ENCODE measurements around the gene ISM1.

Gene ISM1

DNA sequence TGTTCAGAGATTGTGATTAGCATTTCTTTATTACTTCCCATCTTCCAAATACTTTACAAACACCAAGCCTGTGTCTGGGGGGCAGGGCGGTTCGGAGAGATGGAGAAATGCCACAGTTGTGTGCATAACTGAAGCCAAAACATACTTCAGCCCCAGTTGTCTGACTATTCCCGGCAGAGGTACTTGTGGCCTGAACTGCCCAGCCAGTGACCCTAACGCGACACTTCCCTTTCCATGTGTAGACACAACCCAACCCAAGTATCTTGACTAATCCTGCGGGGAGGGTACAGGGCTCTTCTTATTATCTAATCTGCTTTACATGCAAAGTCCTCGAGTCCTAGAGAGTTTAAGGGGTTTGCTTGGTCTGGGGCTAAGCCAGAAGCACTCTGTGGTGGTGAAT is 46.2 kb downstream of the ISM1 start:
- no peak for TF ChIP-seq CTCF (IDR thresholded peaks at IDR 0.05; ENCODE audit: low read depth, low read length)
- no peak for DNase-seq (ENCODE audit: extremely low read depth, low read depth)

DNA sequence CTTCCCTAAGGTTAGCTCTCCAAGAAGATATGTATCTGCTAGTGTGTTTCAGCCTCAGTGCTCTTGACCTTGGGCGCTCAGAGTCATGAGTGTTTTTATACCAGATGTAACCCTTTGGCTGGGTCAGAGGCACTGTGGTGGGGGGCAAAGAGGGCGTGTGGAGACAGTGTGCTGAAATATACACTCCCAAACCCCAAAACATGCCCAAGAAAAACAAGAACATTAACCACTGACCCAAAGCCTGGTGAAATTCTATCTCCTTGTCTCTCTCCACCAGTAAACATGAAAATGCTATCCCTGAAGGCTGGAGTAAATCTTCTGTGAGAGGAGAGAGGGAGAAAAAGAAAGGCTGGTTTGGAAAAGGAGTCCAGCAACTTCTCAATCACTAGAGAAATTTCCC is 47.9 kb downstream of the ISM1 start:
- no peak for DNase-seq (ENCODE audit: extremely low read depth, low read depth)
- no peak for TF ChIP-seq CTCF (IDR thresholded peaks at IDR 0.05; ENCODE audit: low read depth, low read length)

GRCh38 chr20:13270211-13270610 is 49.1 kb downstream of the ISM1 start:
- no peak for TF ChIP-seq CTCF (IDR thresholded peaks at IDR 0.05; ENCODE audit: low read depth, low read length)
- DNase-seq (ENCODE audit: extremely low read depth, low read depth): no peak

- DNase-seq (ENCODE audit: extremely low read depth, low read depth): no peak
- TF ChIP-seq CTCF (IDR thresholded peaks at IDR 0.05; ENCODE audit: low read depth, low read length): no peak
Observed at GRCh38 chr20:13271098-13271497, 50.0 kb downstream of the ISM1 start.

DNA sequence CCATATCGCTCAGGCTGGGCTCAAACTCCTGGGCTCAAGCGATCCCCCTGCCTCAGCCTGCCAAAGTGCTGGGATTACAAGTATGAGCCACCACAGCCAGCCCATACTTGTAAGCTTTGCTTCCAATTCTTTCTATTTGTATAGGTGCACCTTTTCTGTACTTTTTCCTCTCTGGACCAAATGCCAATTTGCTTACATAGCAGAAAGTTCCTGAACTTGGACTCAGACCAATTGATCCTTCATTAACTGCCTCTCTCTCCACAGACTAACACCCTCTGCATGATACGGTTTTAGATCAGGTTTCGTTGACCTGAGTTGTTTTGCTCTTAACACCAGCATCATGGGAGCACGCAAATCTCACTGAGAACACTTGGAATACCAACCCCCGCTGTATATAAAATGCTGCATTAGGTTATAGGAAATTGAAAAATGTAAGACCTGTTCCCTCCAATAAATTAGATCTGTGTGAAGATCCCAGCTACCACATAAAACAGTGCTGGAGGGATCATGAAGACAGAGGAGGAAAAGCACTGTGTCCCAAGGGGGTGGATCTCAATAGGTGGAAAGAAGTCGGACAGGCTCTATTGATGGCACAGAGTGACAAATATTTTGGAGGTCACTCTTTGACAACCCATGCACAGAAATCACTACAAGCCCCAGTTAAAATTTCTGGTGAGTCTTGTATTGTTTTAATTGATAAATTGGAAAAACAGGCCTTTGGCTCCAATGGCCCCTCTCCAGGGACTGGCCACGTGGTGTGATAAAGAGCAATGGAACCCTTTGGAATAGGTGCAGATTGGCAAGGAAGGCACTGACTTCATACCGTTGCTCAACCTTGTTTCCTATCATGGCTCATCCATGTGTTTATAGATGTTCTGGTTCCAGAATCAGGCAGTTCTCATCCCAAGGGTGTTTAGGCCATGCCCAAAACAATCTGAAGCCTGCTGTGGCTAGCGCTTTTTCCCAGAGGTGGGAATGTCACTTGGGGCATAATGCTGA is 51.2 kb downstream of the ISM1 start:
- no peak for DNase-seq (ENCODE audit: extremely low read depth, low read depth)
- no peak for TF ChIP-seq CTCF (IDR thresholded peaks at IDR 0.05; ENCODE audit: low read depth, low read length)

- TF ChIP-seq CTCF (IDR thresholded peaks at IDR 0.05; ENCODE audit: low read depth, low read length): no peak
- no peak for DNase-seq (ENCODE audit: extremely low read depth, low read depth)
Observed at GRCh38 chr20:13274275-13274861, 53.3 kb downstream of the ISM1 start.

DNA sequence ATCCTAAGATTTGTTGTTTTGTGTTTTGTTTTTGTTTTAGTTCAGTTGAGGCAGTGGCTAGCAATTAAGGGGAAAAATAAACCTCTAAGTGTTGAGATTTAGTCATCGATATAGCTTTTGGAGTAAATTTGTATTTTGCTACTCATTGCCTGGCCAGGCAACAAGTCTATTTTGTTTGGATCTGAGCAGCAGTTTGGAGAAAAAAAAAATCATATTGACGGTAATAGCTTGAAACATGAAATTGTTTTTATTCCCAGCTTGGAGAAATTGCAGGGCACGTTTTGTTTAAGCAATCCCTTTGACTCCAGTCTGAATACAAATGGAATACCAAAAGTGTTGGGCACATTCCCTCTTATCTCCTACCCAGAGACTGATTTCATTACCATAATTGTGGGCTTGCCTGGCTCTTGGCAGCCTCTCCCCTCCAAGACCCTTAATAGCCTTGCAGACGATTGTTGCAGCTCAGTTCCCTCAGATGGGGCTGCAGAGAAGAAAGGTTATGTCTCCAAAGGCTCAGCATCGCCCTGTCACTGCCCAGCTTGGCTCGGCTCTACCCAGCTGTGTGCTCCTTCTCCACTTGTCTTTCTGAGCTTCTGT is 56.0 kb downstream of the ISM1 start:
- DNase-seq (ENCODE audit: extremely low read depth, low read depth): no peak
- no peak for TF ChIP-seq CTCF (IDR thresholded peaks at IDR 0.05; ENCODE audit: low read depth, low read length)

Measured in AG09319 (cell line).